Endothelial cell of umbilical vein (primary cell): Measurements from ENCODE around the gene ITGAX. TPM values are rescaled to one million over a fixed set of nuclear protein-coding genes. Genes with fewer than 3 reads are reported as not detected.
"Not testable (repeated sequence)": the region's sequence is repeated elsewhere in the genome, so short reads cannot be mapped to it uniquely, and the experiment has no call there.

Source experiments
- BruUV-seq: library from RNA; stranded (reverse); fragments of 400-500 nt; replicated peaks from 2 replicates; lab custom pipeline; 2021; lab: Mats Ljungman, UMichigan
- CTCF ChIA-PET: fragments of 300-600, 350-600 bp; sonication (Branson Sonifier 250); formaldehyde crosslinking; loops from one replicate; lab custom pipeline; 2021; ENCODE audit warnings: antibody characterized with exemption, inconsistent platforms; lab: Charles Lee
- POLR2A ChIA-PET: fragments of 300-600, 350-600 bp; sonication (Branson Sonifier 250); formaldehyde crosslinking; loops from one replicate; lab custom pipeline; 2021; ENCODE audit warnings: antibody characterized with exemption, inconsistent platforms; lab: Charles Lee
- DNase-seq: peaks from one replicate; pipeline ENCODE4 v3.0.0-alpha.2; 2011; ENCODE audit warnings: low read depth, low spot score
- FAIRE-seq: peaks from 2 replicates; lab custom pipeline; 2011; peaks lifted over from hg19 to GRCh38; lab: Jason Lieb, UNC
- H2AFZ ChIP-seq: 2 replicates; pipeline ENCODE4 v1.6.0; 2012; ENCODE audit warnings: low read depth, low read length, control low read depth, inconsistent platforms
- H3K27ac ChIP-seq: 2 replicates; pipeline ENCODE4 v1.5.1; 2011; ENCODE audit warnings: low read depth, mild to moderate bottlenecking, control low read depth, low read length, moderate library complexity; ENCODE audit not compliant: insufficient read depth
- H3K27me3 ChIP-seq, 2 experiments: 2 replicates each; pipeline versions ENCODE4 v1.6.0 to v1.6.1; 2011; ENCODE audit warnings: low read length in 2 of 2, mixed read lengths in 1 of 2; ENCODE audit not compliant: control insufficient read depth in 2 of 2, insufficient read depth in 2 of 2
- H3K36me3 ChIP-seq, 2 experiments: 2 replicates in 1 of 2; 3 replicates in 1 of 2; pipeline ENCODE4 v1.5.1; 2011; ENCODE audit warnings: low read length in 2 of 2, mild to moderate bottlenecking in 1 of 2, moderate library complexity in 1 of 2; ENCODE audit not compliant: control insufficient read depth in 2 of 2, insufficient read depth in 2 of 2; ENCODE audit errors: extremely low read depth in 1 of 2
- H3K4me1 ChIP-seq: 3 replicates; pipeline ENCODE4 v1.5.1; 2011; ENCODE audit warnings: mild to moderate bottlenecking, low read length; ENCODE audit not compliant: control insufficient read depth, insufficient read depth; ENCODE audit errors: extremely low read depth
- H3K4me2 ChIP-seq: 2 replicates; pipeline ENCODE4 v1.6.1; 2011; ENCODE audit warnings: low read length, control low read depth, mixed read lengths; ENCODE audit not compliant: insufficient read depth
- H3K4me3 ChIP-seq, 3 experiments: fragments of 200-600 bp in 1 of 3; sonication (generic), shearing (Covaris generic) in 1 of 3; replicated peaks in 1 of 3; 2 replicates each; pipeline ENCODE4 v1.5.1; 2011 to 2016; ENCODE audit warnings: control low read depth in 3 of 3, low read length in 3 of 3, mild to moderate bottlenecking in 2 of 3, inconsistent platforms in 1 of 3, low read depth in 1 of 3, moderate library complexity in 1 of 3; ENCODE audit not compliant: insufficient read depth in 1 of 3
- H3K79me2 ChIP-seq: 2 replicates; pipeline ENCODE4 v1.6.0; 2012; ENCODE audit warnings: low read length, inconsistent platforms; ENCODE audit not compliant: control insufficient read depth, insufficient read depth
- H3K9ac ChIP-seq: replicated peaks from 2 replicates; pipeline ENCODE3; 2011; ENCODE audit warnings: low read length, control low read depth; ENCODE audit not compliant: insufficient read depth; ENCODE audit errors: extremely low read depth
- H3K9me1 ChIP-seq: replicated peaks from 3 replicates; pipeline ENCODE4 v1.6.0; 2011; ENCODE audit warnings: mild to moderate bottlenecking, low read length; ENCODE audit not compliant: control insufficient read depth, insufficient read depth; ENCODE audit errors: extremely low read depth
- H3K9me3 ChIP-seq: replicated peaks from 2 replicates; pipeline ENCODE4 v1.5.1; 2012; ENCODE audit warnings: low read length, inconsistent platforms; ENCODE audit not compliant: control insufficient read depth, insufficient read depth
- H4K20me1 ChIP-seq: replicated peaks from 2 replicates; pipeline ENCODE3; 2011; ENCODE audit warnings: mild to moderate bottlenecking, low read length; ENCODE audit not compliant: control insufficient read depth, insufficient read depth; ENCODE audit errors: extremely low read depth
- EZH2 ChIP-seq: IDR thresholded peaks from 2 replicates; pipeline ENCODE4 v1.6.1; 2012; ENCODE audit warnings: borderline replicate concordance, low read depth, mild to moderate bottlenecking, moderate library complexity, low read length, inconsistent platforms; ENCODE audit not compliant: severe bottlenecking
- GATA2 ChIP-seq: IDR thresholded peaks from 2 replicates; pipeline ENCODE4 v1.7.0; 2011; ENCODE audit warnings: low read depth, mild to moderate bottlenecking, moderate library complexity, mixed read lengths, low read length; ENCODE audit not compliant: insufficient read length, insufficient read depth
- dilution Hi-C: fragments of 300-500 bp; cut with MboI; formaldehyde crosslinking; loops from one replicate; pipeline ENCODE4 v1.15.0; 2019; ENCODE audit warnings: low sequenced_read_pairs; ENCODE audit not compliant: extremely low pct_ligation_motif_present
- intact Hi-C: fragments of 100-400 bp; cut with micrococcal nuclease; formaldehyde crosslinking; loops from one replicate; pipeline ENCODE4 v1.10.0; 2022
- polyA plus RNA-seq, 4 experiments: library from polyadenylated mRNA; depleted of rRNA in 3 of 4; stranded (reverse) in 3 of 4; unstranded in 1 of 4; fragments of >200 nt; gene quantifications; 2 replicates each; pipeline versions ENCODE4 v1.2.1 to v1.2.3, GENCODE V29; 2011 to 2012; ENCODE audit warnings: missing spikeins in 1 of 4
- total RNA-seq: library from RNA; stranded (reverse); gene quantifications from 2 replicates; pipeline ENCODE4 v1.2.3, GENCODE V29; 2021

The ITGAX gene
- total and polyA plus RNA-seq, 2 donors (not counting 3 experiments of a cell fraction or from before 2014, with no cell fraction given), result 0.18 to 1.4 TPM

- no TSS peak for BruUV-seq
- POLR2A ChIA-PET, result no interaction called here
- intact Hi-C loops, result no loop called here
These were observed 19.5 kb upstream of the ITGAX start for GRCh38 chr16:31335431-31335830.

GRCh38 chr16:31338166-31338685 is 16.8 kb upstream of the ITGAX start:
- H3K79me2 ChIP-seq, H3K9me3 ChIP-seq, DNase-seq, BruUV-seq, H3K4me1 ChIP-seq, H3K27me3 ChIP-seq, H3K27ac ChIP-seq, H3K4me3 ChIP-seq, H3K36me3 ChIP-seq, H3K9me1 ChIP-seq, POLR2A ChIA-PET, FAIRE-seq, H3K4me2 ChIP-seq, intact Hi-C loops, dilution Hi-C loops, H4K20me1 ChIP-seq, H2AFZ ChIP-seq, H3K9ac ChIP-seq: not testable (repeated sequence)
- CTCF ChIA-PET, result interaction anchor here (1.0 kb wide), 1 partner anchor 37 kb away, joined by 3 read pairs; no protein-coding TSS in a partner anchor

More at GRCh38 chr16:31335431-31335830, 19.5 kb upstream of the ITGAX start:
- H2AFZ ChIP-seq, result no peak overlapping the region
- H3K27ac ChIP-seq, result no peak overlapping the region
- no peak overlapping the region for H3K4me3 ChIP-seq
- H3K9ac ChIP-seq, result no peak overlapping the region
- no peak for TF ChIP-seq GATA2
- TF ChIP-seq EZH2, result no peak
- H4K20me1 ChIP-seq, result no peaks in the 10 kb centered on the region
- CTCF ChIA-PET, result no interaction called here
- DNase-seq (no peak), FAIRE-seq (no peak)
- H3K9me3 ChIP-seq, result no peaks in the 10 kb centered on the region
- H3K4me2 ChIP-seq, result no peak overlapping the region
- dilution Hi-C loops, result no loop called here
- no peaks in the 10 kb centered on the region for H3K79me2 ChIP-seq
- no peaks in the 10 kb centered on the region for H3K9me1 ChIP-seq
- H3K36me3 ChIP-seq, result no peaks in the 10 kb centered on the region
- peaks cover 9 to 13% of the 10 kb centered on the region in 2 experiments for H3K27me3 ChIP-seq
- no peaks in the 10 kb centered on the region for H3K4me1 ChIP-seq
